Measurements from ENCODE around the gene TTC23. TPM values are rescaled to one million over a fixed set of nuclear protein-coding genes. Genes with fewer than 3 reads are reported as not detected.

Gene TTC23
- total RNA-seq, 1 donor from 2014 or later, result 25.0 TPM

DNA sequence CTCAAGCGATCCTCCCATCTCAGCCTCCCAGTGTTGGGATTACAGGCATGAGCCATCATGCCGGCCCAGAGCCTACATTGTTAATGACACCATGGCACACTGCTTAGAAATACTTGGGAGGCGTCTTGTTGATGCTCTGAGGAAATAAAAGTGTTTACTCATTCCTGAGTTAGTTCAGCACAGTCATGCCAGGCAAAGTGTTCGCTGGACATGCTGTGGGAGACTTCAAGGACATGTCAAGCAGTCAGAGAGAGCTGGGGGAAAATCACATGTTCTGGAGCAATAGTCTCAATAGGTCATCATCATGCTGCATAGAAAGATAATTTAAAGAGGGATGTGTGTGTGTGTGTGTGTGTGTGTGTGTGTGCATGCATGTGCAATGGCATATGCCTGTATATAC, 37.5 kb downstream of the TTC23 start:
- no peak for DNase-seq (ENCODE audit: low spot score)
- H3K27ac Mint-ChIP-seq (ENCODE audit: unreplicated experiment), result peak overlapping the region; percentile 6

DNA sequence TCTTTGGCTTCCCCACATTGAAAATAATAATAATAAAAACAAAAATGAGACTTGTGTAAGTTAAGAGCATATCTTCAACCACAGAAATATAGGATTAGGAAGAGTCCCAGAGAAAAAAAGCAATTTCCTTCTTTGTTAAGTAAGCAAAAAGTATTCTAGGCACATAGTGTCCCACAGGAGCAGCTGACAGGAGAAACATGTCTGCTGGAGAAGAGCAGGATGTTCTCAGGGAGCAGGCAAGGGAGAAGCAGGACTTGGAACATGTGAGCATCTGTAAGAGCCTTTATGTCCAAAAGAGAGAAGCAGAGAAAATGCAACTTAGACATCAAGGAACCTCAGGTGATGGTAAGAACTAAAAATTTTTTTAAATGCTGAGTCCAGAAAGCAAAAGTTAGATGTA, 39.0 kb downstream of the TTC23 start:
- Mint-ChIP-seq H3K36me3 (ENCODE audit: low read depth) (peaks cover 12% of the 10 kb centered on the region), H3K9me3 (ENCODE audit: low read depth) (peaks cover 9% of the 10 kb centered on the region), H3K27ac (ENCODE audit: unreplicated experiment) (no peak overlapping the region), H3K4me1 (ENCODE audit: low read depth) (peaks cover 14% of the 10 kb centered on the region), H3K4me3 (ENCODE audit: unreplicated experiment) (no peak overlapping the region), H3K27me3 (ENCODE audit: low read depth) (no peaks in the 10 kb centered on the region)
- TF ChIP-seq, protein P1, sequence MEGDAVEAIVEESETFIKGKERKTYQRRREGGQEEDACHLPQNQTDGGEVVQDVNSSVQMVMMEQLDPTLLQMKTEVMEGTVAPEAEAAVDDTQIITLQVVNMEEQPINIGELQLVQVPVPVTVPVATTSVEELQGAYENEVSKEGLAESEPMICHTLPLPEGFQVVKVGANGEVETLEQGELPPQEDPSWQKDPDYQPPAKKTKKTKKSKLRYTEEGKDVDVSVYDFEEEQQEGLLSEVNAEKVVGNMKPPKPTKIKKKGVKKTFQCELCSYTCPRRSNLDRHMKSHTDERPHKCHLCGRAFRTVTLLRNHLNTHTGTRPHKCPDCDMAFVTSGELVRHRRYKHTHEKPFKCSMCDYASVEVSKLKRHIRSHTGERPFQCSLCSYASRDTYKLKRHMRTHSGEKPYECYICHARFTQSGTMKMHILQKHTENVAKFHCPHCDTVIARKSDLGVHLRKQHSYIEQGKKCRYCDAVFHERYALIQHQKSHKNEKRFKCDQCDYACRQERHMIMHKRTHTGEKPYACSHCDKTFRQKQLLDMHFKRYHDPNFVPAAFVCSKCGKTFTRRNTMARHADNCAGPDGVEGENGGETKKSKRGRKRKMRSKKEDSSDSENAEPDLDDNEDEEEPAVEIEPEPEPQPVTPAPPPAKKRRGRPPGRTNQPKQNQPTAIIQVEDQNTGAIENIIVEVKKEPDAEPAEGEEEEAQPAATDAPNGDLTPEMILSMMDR (IDR thresholded peaks at IDR 0.05), result no peak
- DNase-seq (ENCODE audit: low spot score), result no peak

More for the DNA sequence above, 37.5 kb downstream of the TTC23 start:
- Mint-ChIP-seq H3K27me3 (ENCODE audit: low read depth) (no peaks in the 10 kb centered on the region), H3K36me3 (ENCODE audit: low read depth) (peaks cover 2% of the 10 kb centered on the region), H3K4me1 (ENCODE audit: low read depth) (peaks cover 14% of the 10 kb centered on the region), H3K4me3 (ENCODE audit: unreplicated experiment) (no peak overlapping the region), H3K9me3 (ENCODE audit: low read depth) (no peaks in the 10 kb centered on the region)
- TF ChIP-seq, protein P1 (IDR thresholded peaks at IDR 0.05), result no peak

DNA sequence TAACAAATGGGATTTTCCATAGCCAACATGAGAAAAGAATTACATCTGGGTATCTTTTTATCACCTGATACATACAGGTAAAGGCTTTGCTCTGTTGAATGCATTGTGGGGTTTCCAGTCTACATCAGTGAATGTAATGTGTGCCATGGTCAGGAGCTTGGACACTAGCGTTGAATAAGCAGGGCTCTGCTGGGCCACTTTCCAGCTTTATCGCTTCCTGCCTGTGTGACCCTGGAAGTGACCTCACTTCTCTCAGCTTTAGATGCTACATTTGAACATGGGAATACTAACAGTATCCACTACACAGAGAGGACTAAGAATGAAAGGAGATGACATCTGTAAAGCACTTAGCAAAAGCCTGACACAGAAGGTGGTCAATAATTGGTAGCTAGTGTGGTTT, 40.1 kb downstream of the TTC23 start:
- TF ChIP-seq, protein P1 (IDR thresholded peaks at IDR 0.05), result no peak
- Mint-ChIP-seq H3K27me3 (ENCODE audit: low read depth) (no peaks in the 10 kb centered on the region), H3K36me3 (ENCODE audit: low read depth) (peaks cover 10% of the 10 kb centered on the region), H3K4me3 (ENCODE audit: unreplicated experiment) (no peak overlapping the region), H3K4me1 (ENCODE audit: low read depth) (peaks cover 14% of the 10 kb centered on the region), H3K9me3 (ENCODE audit: low read depth) (peaks cover 9% of the 10 kb centered on the region), H3K27ac (ENCODE audit: unreplicated experiment) (no peak overlapping the region)
- DNase-seq (ENCODE audit: low spot score), result no peak

DNA sequence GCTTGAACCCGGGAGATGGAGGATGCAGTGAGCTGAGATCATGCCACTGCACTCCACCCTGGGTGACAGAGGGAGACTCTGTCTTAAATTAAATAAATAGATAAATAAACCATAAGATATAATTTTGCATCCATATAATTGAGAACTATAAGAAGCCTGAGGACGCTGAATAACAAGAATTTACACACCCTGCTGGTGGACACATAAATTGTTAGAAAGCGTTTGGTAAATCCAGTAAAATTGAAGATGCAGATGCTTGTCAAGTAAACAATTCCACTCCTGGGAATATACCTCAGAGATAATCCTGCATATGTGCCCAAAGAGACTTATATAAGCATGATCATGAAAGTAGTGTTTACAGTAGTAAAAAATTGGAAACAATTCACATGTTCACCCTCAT, 41.7 kb downstream of the TTC23 start:
- TF ChIP-seq, protein P1 (IDR thresholded peaks at IDR 0.05), result peak; percentile 56
- Mint-ChIP-seq H3K27me3 (ENCODE audit: low read depth) (no peaks in the 10 kb centered on the region), H3K36me3 (ENCODE audit: low read depth) (peaks cover 14% of the 10 kb centered on the region), H3K4me1 (ENCODE audit: low read depth) (peaks cover 13% of the 10 kb centered on the region), H3K9me3 (ENCODE audit: low read depth) (peaks cover 9% of the 10 kb centered on the region), H3K27ac (ENCODE audit: unreplicated experiment) (no peak overlapping the region), H3K4me3 (ENCODE audit: unreplicated experiment) (no peak overlapping the region)
- no peak for DNase-seq (ENCODE audit: low spot score)

DNA sequence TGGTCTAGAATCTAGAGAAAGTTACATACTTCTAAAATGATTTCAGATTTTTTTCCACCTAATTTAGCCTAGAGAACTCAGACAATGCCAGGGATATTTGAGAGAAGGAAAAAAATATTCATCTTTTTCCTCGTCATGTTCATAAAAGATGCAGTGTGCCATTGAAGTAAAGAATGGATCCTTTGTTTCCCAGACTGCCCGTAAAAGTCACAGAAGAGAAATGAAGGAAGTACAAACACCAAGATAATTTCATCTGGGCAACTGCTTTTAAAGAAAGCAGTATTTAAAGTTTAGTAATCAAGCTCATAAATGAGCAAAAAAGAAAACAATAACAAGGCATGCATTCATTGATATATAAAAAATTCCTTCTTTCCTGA, 47.2 kb downstream of the TTC23 start:
- Mint-ChIP-seq H3K4me3 (ENCODE audit: unreplicated experiment) (no peak overlapping the region), H3K27me3 (ENCODE audit: low read depth) (no peaks in the 10 kb centered on the region), H3K9me3 (ENCODE audit: low read depth) (peaks cover 9% of the 10 kb centered on the region), H3K36me3 (ENCODE audit: low read depth) (peaks cover 25% of the 10 kb centered on the region), H3K27ac (ENCODE audit: unreplicated experiment) (no peak overlapping the region), H3K4me1 (ENCODE audit: low read depth) (no peaks in the 10 kb centered on the region)
- no peak for DNase-seq (ENCODE audit: low spot score)
- TF ChIP-seq, protein P1 (IDR thresholded peaks at IDR 0.05), result no peak

All from chondrocyte (in vitro differentiated cells).